Mesenchymal stem cell (in vitro differentiated cells and primary cell): ENCODE data around the gene RHOXF2.

Experiments
- DNase-seq: peaks from one replicate; pipeline ENCODE4 v3.0.0-alpha.2; 2013
- H2AFZ ChIP-seq: one replicate; pipeline ENCODE4 v1.6.1; 2013; ENCODE audit warnings: low read depth, mild to moderate bottlenecking, control low read depth, inconsistent platforms, low read length, moderate library complexity
- H2AK5ac ChIP-seq: 2 replicates; pipeline ENCODE4 v1.6.1; 2013; ENCODE audit warnings: low read length, moderate library complexity, mild to moderate bottlenecking, inconsistent platforms; ENCODE audit not compliant: severe bottlenecking
- H2BK120ac ChIP-seq: one replicate; pipeline ENCODE4 v1.6.1; 2013; ENCODE audit warnings: low read depth, mild to moderate bottlenecking, inconsistent platforms, low read length, moderate library complexity
- H2BK12ac ChIP-seq, 2 experiments: one replicate each; pipeline ENCODE4 v1.6.1; 2013; ENCODE audit warnings: inconsistent platforms in 2 of 2, low read length in 2 of 2, mild to moderate bottlenecking in 2 of 2, moderate library complexity in 2 of 2, control low read depth in 1 of 2
- H2BK15ac ChIP-seq: one replicate; pipeline ENCODE4 v1.6.1; 2013; ENCODE audit warnings: mild to moderate bottlenecking, low read depth, inconsistent platforms; ENCODE audit not compliant: poor library complexity, severe bottlenecking
- H2BK5ac ChIP-seq: 2 replicates; pipeline ENCODE4 v1.6.1; 2013; ENCODE audit warnings: low read depth, mild to moderate bottlenecking, low read length, control low read depth, inconsistent platforms; ENCODE audit not compliant: poor library complexity, severe bottlenecking
- H3K14ac ChIP-seq, 2 experiments: one replicate each; pipeline ENCODE4 v1.6.1; 2013; ENCODE audit warnings: inconsistent platforms in 2 of 2, low read length in 2 of 2, control low read depth in 1 of 2, mild to moderate bottlenecking in 1 of 2, moderate library complexity in 1 of 2
- H3K18ac ChIP-seq, 2 experiments: one replicate each; pipeline ENCODE4 v1.6.1; 2013; ENCODE audit warnings: inconsistent platforms in 2 of 2, low read length in 2 of 2, control low read depth in 1 of 2, low read depth in 1 of 2, mild to moderate bottlenecking in 1 of 2
- H3K23ac ChIP-seq, 2 experiments: one replicate each; pipeline ENCODE4 v1.6.1; 2013; ENCODE audit warnings: inconsistent platforms in 2 of 2, low read length in 2 of 2, mild to moderate bottlenecking in 2 of 2, moderate library complexity in 2 of 2, control low read depth in 1 of 2
- H3K27ac ChIP-seq: 2 replicates; pipeline ENCODE4 v1.5.1; 2013; ENCODE audit warnings: mild to moderate bottlenecking, moderate library complexity, low read length, control low read depth, inconsistent platforms; ENCODE audit not compliant: poor library complexity, severe bottlenecking
- H3K27me3 ChIP-seq, 2 experiments: 2 replicates each; pipeline versions ENCODE4 v1.6.1 to v1.7.0; 2013; ENCODE audit warnings: low read length in 2 of 2, mild to moderate bottlenecking in 2 of 2, moderate library complexity in 2 of 2, control low read depth in 1 of 2, inconsistent platforms in 1 of 2; ENCODE audit not compliant: control insufficient read depth in 1 of 2, insufficient read depth in 1 of 2
- H3K36me3 ChIP-seq, 2 experiments: 2 replicates each; pipeline versions ENCODE4 v1.6.1 to v1.7.0; 2013; ENCODE audit warnings: low read length in 2 of 2, control low read depth in 1 of 2, inconsistent platforms in 1 of 2, low read depth in 1 of 2, mild to moderate bottlenecking in 1 of 2; ENCODE audit not compliant: insufficient read depth in 2 of 2, control insufficient read depth in 1 of 2
- H3K4ac ChIP-seq, 2 experiments: one replicate each; pipeline ENCODE4 v1.6.1; 2013; ENCODE audit warnings: inconsistent platforms in 2 of 2, low read length in 2 of 2, mild to moderate bottlenecking in 2 of 2, moderate library complexity in 2 of 2, control low read depth in 1 of 2, low read depth in 1 of 2
- H3K4me1 ChIP-seq: 2 replicates; pipeline ENCODE4 v1.6.1; 2013; ENCODE audit warnings: low read depth, low read length, control low read depth; ENCODE audit not compliant: control insufficient read depth, insufficient read depth
- H3K4me2 ChIP-seq: 2 replicates; pipeline ENCODE4 v1.6.1; 2013; ENCODE audit warnings: low read length, mild to moderate bottlenecking, inconsistent platforms; ENCODE audit not compliant: poor library complexity, severe bottlenecking
- H3K4me3 ChIP-seq, 2 experiments: 2 replicates each; pipeline versions ENCODE4 v1.5.1 to v1.7.0; 2013; ENCODE audit warnings: low read length in 2 of 2, mild to moderate bottlenecking in 2 of 2, control low read depth in 1 of 2, low read depth in 1 of 2; ENCODE audit not compliant: insufficient read depth in 1 of 2
- H3K79me1 ChIP-seq: replicated peaks from 2 replicates; pipeline ENCODE4 v1.6.1; 2013; ENCODE audit warnings: mild to moderate bottlenecking, control low read depth, low read length, inconsistent platforms; ENCODE audit not compliant: poor library complexity, severe bottlenecking
- H3K9ac ChIP-seq: 2 replicates; pipeline ENCODE4 v1.7.0; 2013; ENCODE audit warnings: mild to moderate bottlenecking, low read length, moderate library complexity
- H3K9me3 ChIP-seq: 2 replicates; pipeline ENCODE4 v1.7.0; 2013; ENCODE audit warnings: mild to moderate bottlenecking, low read length; ENCODE audit not compliant: control insufficient read depth
- H4K8ac ChIP-seq: one replicate; pipeline ENCODE4 v1.6.1; 2013; ENCODE audit warnings: inconsistent platforms, mild to moderate bottlenecking, low read length, moderate library complexity
- H4K91ac ChIP-seq: one replicate; pipeline ENCODE4 v1.6.1; 2013; ENCODE audit warnings: mild to moderate bottlenecking, low read length, inconsistent platforms
- WGBS: methylation state at CpG from one replicate; pipeline ENCODE4 v1.1.7; 2013; ENCODE audit warnings: mixed read lengths; 5-methylcytosine and 5-hydroxymethylcytosine counted together

The RHOXF2 gene

DNA sequence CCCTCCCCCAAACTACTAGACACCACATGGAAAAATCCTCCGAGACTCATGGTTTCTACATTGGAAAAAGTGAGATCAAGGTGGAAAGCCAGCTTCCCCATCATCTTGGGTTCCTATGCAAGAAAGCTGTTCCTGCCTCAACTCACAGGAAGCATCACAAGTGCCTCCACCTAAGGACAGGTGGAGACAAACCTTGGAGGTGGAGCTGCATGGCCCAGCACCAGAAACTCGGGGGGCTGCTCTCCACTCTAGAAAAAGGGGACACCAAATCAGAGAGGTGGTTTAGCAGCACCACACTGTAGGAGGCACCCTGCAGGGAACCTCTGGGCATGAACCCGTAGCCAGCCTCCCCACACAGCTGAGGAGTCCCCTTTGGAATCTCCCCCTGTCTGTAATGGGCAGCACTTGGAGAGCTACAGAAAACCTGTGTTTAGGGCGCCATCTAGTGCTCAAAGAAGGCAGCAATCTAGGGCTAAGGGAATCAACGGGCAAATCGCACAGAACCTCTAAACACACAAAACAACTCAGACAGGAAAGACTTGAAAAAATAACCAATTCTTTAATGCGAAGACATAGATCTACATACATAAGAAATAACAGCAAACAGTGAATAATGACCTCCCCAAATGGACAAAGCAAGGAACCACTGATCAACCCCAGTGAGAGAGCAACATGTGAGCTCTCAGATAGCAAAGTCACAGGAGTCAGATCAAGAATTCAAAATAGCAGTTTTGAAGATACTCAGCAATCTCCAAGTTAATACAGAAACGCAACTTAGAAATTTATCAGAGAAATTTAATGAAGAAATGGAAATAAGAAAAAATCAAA is 55.2 kb downstream of the RHOXF2 start:
- Histone ChIP-seq H3K4me1 (no peaks in the 10 kb centered on the region), H3K27me3 (peaks cover 0 to 10% of the 10 kb centered on the region in 2 experiments), H3K23ac (no peak overlapping the region), H3K4me2 (no peak overlapping the region), H2AFZ (no peak overlapping the region), H3K36me3 (no peaks in the 10 kb centered on the region), H3K4me3 (no peak overlapping the region), H2AK5ac (no peak overlapping the region), H2BK5ac (no peak overlapping the region), H3K4ac (no peak overlapping the region), H3K9ac (no peak overlapping the region), H3K79me1 (no peaks in the 10 kb centered on the region), H3K27ac (no peak overlapping the region), H3K18ac (no peak overlapping the region), H2BK120ac (no peak overlapping the region), H2BK12ac (no peak overlapping the region), H2BK15ac (no peak overlapping the region), H4K91ac (no peak overlapping the region), H3K9me3 (no peaks in the 10 kb centered on the region), H3K14ac (no peak overlapping the region), H4K8ac (no peak overlapping the region)
- WGBS, result 41% methylated on average over 6 of the region's 8 CpGs
- DNase-seq, result peak; percentile 58
